DMS 273 treated with DMSO at 0.1 percent for 48 hours (cell line): Measurements from ENCODE around the gene MALAT1.
"Not testable (repeated sequence)": the region's sequence is repeated elsewhere in the genome, so short reads cannot be mapped to it uniquely, and the experiment has no call there.

Experiments
- DNase-seq: peaks from one replicate; lab custom pipeline; 2025; lab: John Stamatoyannopoulos, UW

Gene MALAT1

DNA sequence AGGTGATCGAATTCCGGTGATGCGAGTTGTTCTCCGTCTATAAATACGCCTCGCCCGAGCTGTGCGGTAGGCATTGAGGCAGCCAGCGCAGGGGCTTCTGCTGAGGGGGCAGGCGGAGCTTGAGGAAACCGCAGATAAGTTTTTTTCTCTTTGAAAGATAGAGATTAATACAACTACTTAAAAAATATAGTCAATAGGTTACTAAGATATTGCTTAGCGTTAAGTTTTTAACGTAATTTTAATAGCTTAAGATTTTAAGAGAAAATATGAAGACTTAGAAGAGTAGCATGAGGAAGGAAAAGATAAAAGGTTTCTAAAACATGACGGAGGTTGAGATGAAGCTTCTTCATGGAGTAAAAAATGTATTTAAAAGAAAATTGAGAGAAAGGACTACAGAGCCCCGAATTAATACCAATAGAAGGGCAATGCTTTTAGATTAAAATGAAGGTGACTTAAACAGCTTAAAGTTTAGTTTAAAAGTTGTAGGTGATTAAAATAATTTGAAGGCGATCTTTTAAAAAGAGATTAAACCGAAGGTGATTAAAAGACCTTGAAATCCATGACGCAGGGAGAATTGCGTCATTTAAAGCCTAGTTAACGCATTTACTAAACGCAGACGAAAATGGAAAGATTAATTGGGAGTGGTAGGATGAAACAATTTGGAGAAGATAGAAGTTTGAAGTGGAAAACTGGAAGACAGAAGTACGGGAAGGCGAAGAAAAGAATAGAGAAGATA is at the start of gene MALAT1:
Gene MALAT1, plus strand, starts transcription at position 69 of the 736 bp plus-strand sequence.
- peak; percentile 50 for DNase-seq

- DNase-seq, result not testable (repeated sequence)
These were observed 47.5 kb upstream of the MALAT1 start for GRCh38 chr11:65451301-65451700.

DNA sequence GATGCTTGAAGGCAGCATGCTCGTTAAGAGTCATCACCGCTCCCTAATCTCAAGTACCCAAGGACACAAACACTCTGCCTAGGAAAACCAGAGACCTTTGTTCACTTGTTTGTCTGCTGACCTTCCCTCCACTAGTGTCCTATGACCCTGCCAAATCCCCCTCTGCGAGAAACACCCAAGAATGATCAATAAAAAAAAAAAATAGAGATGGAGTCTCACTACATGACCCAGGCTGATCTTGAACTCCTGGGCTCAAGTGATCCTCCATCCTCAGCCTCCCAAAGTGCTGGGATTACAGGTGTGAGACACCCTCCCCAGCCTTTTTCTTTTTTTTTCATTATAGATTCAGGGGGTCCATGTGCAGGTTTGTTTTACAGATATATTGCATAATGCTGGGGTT is 46.6 kb upstream of the MALAT1 start:
- not testable (repeated sequence) for DNase-seq

DNA sequence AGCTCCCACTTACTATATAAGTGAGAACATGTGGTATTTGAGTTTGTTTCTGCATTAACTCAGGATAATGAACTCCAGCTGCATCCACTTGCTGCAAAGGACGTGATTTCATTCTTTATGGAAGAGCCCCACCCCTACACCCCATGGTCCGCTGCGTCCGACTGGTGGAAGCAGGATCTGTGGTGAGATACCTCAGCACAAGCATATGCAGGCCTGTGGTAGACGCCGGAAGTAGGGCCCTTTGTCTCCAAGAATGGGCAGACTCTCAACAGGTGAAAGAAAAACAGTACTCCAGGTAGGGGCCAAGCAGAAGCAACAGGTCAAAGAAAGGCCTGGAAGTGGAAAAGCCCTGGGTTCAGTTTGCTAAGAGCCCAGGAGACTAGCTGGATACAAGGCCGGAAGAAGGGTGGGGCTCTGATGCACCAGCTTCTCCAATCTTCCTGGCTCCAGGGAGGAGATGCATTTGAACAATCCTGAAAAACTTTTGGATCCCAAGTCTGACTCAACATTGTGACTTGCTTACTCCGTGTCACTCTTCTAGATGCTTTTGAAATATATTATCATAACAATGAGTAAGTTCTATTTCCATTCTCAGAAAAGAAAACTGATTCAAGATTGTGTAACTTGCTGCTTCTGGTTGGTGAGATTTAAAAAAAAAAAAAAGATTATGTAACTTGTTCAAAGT is 45.9 kb upstream of the MALAT1 start:
- DNase-seq, result no peak

DNA sequence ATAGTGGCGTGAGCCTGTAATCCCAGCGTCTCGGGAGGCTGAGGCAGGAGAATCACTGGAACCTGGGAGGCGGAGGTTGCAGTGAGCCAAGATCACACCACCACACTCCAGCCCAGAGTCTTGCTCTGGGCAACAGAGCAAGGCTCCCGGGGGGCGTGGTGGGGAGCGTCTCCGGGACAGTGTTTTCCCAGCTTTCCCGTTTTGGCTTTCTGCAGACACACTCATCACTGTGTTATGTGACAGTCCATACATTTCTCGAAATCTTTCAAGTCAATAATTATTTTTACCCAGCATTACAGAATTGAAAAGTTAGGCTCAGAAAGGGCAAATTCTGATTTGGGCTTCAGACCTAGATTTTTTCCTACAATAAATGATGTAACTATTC is 44.5 kb upstream of the MALAT1 start:
- DNase-seq, result no peak

DNA sequence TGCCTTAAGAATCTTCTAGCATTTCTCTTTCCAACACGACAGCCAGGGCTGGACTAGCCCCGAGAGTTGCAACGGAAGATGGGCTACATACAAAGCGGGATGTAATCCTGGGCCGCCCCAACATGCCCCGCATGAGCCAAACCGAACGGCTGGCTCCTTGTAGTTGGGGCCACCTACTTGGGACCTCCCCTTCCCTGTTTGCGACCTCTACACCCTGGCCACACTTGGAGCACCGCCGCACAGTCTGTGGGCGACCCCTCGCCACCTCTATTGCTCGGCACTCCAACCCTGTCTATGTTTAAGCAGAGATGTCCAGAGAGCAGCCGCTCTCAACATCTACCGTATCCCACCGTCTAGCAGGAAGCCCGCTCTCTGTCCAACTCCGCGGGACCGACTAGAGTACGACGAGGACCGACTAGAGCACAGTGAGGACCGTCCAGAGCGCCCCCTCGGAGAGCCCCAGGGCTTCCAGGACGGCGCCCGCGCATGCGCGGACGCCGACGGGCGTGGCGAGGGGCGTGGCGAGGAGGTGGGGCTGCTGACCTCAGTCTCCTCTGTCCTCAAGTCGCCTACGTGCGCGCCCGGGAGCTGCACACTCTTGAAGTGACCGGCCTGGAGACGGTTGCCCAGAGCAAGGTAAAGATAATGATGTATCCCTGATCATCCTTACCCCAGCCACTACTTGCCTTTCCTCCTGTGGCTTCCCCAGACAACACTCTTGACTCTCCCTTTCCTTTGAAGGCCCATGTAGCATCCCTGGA is 44.0 kb upstream of the MALAT1 start:
- no peak for DNase-seq

- no peak for DNase-seq
These were observed 42.4 kb upstream of the MALAT1 start for GRCh38 chr11:65456418-65456817.

GRCh38 chr11:65459552-65459951 is 39.3 kb upstream of the MALAT1 start:
- no peak for DNase-seq

- DNase-seq, result not testable (repeated sequence)
These were observed 33.4 kb upstream of the MALAT1 start for GRCh38 chr11:65465471-65465870.

GRCh38 chr11:65467306-65467705 is 31.5 kb upstream of the MALAT1 start:
- DNase-seq, result not testable (repeated sequence)

DNA sequence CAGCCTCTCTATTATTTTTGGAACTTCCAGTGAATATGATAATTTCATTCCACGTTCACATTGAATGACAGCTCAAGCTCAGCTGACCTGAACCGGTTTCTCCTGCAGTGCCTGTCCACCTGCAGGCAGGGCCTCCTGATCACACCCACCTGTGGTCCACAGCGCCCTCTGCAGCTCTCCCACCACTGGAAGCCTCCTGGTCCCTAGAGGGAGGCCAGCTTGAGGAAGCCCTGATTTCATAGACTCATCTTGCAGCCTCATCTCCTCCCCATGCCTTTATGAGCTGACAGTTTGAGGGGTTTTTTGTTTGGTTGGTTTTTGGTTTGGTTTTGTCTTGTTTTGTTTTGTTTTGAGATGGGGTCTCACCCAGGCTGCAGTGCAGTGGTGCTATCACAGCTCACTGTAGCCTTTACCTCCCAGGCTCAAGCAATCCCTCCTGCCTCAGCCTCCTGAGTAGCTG is 29.9 kb upstream of the MALAT1 start:
- no peak for DNase-seq

GRCh38 chr11:65470433-65471049 is 28.3 kb upstream of the MALAT1 start:
- DNase-seq, result no peak

DNA sequence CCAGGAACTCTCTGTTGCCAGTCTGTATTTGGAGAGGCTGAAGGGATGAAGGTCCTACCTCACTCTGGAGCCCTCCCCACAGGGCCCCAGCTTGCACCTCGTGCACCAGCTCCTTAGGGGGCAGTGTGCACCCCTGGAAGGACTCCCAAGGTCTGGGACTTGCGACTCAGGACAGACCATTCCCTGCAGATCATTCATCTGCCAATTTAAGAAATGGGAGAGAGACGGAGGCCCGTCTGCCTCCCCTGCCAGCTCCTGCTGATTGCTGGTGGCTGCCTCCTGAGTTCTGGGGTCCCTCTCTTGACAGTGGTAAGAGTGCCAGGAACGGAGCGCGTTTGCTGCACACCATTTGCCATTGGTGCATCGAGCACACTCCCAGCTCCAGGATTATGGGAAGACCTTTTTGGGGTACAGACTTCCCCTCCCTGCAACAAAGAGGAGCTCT is 27.4 kb upstream of the MALAT1 start:
- peak; percentile 30 for DNase-seq

- not testable (repeated sequence) for DNase-seq
These were observed 26.1 kb upstream of the MALAT1 start for GRCh38 chr11:65472588-65473277.

DNA sequence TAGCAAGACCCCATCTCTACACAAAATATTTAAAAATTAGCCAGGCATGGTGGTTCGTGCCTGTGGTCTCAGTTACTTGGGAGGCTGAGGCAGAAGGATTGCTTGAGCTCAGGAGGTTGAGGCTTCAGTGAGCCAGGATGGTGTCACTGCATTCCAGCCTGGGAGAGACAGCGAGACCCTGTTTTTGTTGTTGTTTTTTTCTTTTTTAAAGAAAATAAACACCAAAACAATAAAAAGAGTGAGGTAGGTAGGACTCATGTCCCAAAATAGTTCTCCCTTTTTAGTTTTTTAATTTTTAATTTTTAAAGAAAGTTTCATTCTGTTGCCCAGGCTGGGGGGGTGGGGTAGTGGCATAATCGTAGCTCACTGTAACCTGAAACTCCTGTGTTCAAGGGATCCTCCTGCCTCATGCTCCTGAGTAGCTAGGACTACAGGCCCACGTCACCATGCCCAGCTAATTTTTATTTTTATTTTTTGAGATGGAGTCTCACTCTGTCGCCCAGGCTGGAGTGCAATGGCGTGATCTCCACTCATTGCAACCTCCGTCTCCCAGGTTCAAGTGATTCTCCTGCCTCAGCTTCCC is 25.5 kb upstream of the MALAT1 start:
- DNase-seq, result no peak

- no peak for DNase-seq
These were observed 24.0 kb upstream of the MALAT1 start for GRCh38 chr11:65474864-65475263.

- DNase-seq, result no peak
These were observed 22.2 kb upstream of the MALAT1 start for GRCh38 chr11:65476632-65477148.

DNA sequence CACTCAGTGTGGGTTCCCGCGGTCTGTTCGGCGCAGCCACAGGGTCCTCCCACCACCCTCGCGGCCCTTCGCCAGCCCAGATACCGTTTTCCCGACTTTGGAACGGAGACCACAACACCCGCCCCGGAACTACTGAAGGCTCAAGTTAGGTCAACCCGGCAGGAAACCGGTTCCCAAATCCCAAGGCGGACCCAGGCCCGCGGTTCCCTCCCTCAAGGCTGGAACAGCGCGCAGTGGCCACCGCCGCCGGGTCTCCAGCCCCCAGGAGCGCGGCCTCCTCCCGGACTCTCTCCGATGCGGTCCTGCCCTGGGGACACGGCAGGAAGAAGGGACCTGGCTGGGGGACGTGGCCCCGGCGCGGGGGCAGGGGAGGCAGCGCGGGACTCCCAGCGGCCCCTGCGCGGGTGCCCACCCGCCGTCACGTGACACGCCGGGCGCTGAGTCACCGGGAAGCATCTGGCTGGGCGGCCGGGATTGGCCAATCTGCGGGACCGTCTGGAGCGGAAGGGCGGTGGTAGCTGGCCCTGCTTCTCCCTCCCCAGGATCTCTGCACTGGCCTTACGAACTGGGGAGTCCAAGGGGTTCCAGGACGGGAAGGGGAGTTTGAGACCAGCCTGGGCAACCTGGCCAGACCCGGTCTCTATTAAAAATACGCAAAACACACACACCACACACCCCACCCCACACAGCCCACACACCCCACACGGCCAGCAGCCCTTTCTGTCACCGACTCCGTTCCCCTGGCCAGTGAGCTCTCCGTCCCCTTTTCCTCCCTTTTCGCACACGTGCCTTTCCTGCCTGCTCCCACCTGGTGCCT is 21.5 kb upstream of the MALAT1 start:
- DNase-seq, result peak; percentile 48

- DNase-seq, result no peak
These were observed 20.3 kb upstream of the MALAT1 start for GRCh38 chr11:65478388-65479183.
